HG03108 (cell line): ENCODE results near the gene RTN4RL1.
A peak's percentile ranks its signal among the peaks of the same experiment; 100 is the strongest.

ENCODE experiments used
- ATAC-seq: cut with Tn5 transposase; IDR thresholded peaks from one replicate; pipeline ENCODE4 v1.9.1; 2021; ENCODE audit warnings: moderate library complexity; ENCODE audit not compliant: unreplicated experiment

The RTN4RL1 gene, protein sequence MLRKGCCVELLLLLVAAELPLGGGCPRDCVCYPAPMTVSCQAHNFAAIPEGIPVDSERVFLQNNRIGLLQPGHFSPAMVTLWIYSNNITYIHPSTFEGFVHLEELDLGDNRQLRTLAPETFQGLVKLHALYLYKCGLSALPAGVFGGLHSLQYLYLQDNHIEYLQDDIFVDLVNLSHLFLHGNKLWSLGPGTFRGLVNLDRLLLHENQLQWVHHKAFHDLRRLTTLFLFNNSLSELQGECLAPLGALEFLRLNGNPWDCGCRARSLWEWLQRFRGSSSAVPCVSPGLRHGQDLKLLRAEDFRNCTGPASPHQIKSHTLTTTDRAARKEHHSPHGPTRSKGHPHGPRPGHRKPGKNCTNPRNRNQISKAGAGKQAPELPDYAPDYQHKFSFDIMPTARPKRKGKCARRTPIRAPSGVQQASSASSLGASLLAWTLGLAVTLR

DNA sequence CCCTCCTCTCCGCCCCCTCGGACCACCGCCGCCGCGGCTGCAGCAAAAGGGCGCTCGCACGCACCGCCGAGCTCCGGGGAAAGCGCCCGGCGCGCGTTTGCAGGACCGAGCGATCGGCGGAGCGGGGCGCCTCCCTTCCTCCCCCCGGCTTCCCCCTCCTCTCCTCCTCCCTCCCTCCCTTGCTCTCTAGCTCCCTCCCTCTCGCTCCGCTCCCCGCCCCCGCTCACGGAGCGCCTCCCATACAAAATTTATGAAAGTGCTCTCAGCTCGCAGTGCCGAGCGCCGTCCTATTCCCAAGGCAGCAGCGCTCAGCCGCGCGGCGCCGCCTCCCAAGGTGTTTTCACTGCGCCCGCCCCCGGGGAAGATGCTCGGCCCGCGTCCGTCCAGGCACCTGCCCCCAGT, at the start of gene RTN4RL1:
TSS of gene RTN4RL1 (minus strand) at position 115 of the 402 bp plus-strand sequence. CDS start 469 bp downstream, outside the sequence.
- no peak for ATAC-seq

DNA sequence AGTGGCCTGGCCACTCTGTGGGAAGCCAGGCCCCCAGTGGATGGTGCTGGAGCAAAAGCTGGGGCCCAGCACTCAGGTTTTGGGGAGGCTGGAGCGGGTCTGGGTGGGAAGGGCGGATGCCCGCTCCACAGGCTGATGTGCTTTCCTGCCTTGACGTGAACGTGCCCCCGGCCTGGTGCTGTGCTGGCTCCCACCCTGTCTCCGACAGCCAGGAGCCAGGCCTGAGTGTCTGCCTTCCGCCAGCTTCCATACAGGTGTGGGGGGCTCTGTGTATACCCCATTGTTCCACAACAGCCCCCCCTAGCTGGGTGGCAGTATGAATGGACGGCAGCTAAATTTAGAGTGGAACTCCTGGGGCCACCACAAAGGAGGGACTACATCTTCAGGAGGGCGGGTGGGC, 49.8 kb upstream of the RTN4RL1 start:
- ATAC-seq: no peak

DNA sequence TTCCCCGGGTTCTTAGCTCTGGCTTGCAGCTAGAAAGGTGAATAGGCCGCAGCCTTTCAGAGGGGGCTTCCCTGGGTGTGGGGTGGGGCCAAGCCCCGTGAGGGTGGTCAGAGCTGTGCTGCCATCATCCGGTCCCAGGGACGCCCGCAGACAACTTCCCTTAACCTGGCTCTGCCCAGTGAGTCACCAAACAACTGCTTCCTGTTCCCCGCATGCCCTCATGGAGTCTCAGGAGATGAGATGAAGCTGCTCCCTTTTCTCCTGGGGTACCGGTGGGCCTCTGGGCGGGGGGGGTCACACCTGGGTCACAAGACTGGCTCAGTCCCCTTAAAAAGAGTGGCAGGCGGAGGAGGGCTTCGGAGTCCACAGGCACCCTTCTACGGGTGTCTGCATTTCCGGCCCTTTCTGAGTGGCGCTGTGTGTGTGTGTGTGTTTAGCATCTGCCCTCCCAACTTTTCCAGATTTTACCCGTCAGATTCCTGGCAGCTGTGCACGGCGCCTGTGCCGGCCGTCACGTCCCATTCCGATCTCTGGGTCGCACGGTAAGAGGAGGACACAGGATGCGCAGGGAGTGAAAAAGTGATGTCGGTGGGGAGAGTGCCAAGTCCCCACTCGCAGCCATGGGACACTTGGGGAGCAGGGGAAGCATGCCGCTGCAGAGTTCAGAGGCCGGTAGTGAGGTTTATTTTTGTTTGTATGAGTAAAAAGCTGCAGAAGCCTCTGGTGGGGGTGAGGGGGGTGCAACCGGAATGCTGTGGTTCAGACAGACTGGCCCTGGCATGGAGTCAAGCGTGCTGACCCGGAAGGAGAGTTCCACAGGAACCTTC, 46.5 kb upstream of the RTN4RL1 start:
- ATAC-seq: no peak

DNA sequence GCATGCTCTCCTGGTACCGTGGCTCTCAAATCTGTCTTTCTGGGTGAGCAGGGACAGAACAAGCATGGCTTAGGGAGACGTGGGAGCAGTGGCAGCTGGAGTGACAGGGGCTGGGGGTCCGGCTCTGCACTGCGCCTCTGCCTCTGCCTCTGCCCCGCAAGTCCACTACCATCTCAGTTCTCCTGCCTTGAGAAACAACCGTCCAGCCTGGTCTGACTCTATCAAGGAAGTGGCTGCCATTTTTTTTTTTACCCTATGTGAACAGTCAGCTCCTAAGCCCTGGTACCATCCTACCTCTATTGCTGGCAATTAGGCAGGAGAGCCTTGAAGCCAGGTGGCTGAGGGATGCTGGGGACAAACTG, 45.9 kb upstream of the RTN4RL1 start:
- ATAC-seq: no peak

DNA sequence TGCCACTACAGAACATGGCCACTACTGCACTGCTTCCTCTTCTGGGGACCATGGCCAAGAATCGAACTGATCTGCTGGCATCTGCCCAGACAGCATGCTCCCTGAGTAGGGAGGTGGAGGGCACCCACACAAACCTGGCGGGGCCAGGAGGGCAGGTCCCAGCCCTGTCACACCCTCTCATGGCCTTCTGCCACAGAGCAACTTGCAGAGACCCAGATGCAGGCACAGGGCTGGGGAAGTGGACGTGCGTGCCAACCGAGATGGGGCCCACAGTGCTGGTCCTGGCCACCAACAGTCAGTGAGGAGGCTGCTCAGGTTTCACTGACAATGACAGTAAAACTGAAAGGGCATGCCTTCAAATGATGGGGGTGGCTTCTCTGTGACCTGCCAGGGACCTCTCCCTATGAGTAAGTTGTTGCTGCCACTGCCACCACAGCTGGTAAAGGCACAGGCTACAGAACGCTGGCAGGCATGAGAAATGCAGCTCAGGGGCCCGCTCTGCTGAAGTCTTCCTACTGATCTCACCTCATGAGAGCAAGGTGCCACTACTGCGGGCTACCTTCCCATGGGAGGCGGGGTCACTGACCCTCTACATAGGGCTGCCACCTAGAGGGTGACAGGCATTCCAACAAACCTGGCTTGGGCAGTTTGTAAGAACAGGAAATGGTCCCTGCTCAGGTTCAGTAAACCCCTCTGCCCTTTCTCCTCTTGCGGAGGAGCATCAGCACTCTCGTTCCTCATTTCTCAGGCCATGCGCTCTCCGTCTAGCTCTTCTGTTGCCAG, 45.3 kb upstream of the RTN4RL1 start:
- peak; percentile 85 for ATAC-seq

DNA sequence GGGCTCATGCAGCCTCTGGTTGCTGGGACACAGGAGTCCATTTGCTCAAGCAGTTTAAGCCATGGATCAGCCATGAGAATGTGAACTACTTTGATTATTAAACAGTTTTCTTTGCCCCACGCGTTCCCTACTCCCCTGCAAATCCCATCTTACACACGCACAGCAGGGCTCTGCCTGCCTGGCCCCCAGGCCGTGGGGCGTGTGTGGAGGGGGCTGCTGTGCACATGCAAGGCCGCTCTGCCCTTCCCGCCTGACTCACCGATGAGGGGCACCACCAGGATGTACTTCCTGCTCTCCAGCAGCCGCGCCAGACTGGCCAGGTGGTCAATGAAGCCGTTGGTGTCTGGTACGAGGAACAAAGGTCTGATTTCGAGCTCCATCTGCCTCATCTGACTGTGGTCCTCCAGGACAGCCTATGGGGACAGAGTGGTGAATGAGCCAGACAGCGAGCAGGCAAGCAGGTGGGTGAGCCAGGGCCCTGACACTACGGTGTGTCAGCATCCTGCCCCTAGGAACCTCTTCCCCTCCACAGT, 43.5 kb upstream of the RTN4RL1 start:
- no peak for ATAC-seq

DNA sequence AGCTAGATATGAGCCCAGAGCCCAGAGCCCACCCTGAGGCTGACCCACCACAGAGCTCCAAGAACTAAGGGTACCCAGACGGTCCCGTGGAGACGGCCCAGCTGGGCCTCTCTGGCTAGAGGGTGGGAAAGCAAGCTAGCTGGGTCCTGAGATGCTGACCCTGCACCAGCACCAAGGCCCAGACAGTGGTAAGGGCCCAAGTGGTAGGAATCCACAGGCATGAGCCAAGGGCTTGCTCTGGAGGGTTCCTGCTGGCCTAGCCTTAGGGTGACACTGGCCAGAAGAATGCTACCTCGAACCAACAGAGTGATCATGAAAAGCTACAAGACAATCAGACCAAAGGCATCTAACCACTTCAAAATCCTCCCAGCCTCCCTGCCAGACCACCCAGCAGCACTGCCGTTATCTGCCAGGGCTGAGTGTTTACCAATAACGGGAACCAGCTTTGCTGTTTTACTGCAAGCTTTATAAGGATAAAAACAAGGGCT, 42.9 kb upstream of the RTN4RL1 start:
- no peak for ATAC-seq

DNA sequence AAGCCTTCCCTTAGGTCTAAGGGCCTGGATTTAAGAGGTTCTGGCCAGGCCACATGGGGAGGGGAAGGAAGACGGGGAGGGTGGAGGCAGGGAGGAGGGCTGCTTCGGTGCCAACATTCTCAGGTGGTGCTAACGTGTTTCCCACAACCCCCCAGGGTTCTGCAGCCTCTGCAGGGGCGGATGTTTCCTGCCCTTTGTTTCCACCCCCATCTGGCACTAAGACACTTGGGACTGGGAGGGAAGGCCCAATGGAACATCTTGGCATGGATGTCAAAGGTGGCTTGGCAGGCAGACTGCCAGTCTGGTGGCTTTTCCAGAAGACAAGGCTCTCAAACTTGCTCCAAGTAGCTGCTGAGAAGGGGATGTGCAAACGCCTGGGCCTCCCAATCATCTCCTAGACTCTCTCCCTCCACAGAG, 42.5 kb upstream of the RTN4RL1 start:
- no peak for ATAC-seq

DNA sequence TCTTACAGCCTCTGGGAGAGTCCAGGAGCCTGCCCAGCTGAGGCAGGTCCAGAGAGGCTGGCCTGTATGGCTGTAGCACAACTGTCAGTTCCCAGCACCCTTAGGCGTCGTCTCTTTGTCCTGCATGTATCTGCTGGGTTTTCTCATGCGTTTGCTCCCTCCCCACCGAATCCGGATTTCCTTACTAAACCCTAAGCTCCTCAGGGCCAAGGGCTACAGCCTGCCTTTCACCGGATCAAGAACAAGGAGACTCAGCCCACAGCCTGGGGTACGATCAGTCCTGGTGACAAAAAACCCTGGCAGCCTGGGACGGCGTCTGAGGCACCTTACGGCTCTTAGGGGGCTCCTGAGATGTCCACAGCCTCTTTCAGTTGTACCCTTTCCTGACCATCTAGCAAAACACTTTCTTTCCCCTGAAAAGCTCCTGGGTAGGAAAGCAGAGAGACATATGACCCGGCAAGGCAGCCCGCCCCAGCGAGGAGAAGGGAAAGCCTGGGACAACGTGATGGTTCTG, 42.0 kb upstream of the RTN4RL1 start:
- ATAC-seq: no peak

DNA sequence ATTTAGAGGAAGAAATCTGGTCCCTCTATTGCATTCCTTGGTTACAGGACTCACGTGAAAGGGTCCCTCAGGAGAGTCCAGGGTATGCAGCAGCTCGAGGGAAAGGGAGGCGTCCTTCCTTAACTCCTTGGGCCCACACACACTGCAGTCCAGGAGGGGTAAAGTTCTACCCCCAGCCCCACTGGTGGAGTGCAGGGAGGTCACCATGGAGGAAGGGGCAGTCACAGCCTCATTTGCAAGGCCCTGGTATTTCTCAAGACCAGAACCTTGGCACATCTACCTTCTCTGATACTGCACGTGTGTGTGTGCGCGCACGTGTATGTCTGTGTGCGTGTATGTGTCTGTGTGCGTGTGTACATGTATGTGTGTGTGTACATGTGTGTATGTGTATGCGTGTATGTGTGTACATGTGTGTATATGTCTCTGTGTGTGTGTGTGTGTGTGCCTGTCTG, 40.8 kb upstream of the RTN4RL1 start:
- ATAC-seq: no peak

DNA sequence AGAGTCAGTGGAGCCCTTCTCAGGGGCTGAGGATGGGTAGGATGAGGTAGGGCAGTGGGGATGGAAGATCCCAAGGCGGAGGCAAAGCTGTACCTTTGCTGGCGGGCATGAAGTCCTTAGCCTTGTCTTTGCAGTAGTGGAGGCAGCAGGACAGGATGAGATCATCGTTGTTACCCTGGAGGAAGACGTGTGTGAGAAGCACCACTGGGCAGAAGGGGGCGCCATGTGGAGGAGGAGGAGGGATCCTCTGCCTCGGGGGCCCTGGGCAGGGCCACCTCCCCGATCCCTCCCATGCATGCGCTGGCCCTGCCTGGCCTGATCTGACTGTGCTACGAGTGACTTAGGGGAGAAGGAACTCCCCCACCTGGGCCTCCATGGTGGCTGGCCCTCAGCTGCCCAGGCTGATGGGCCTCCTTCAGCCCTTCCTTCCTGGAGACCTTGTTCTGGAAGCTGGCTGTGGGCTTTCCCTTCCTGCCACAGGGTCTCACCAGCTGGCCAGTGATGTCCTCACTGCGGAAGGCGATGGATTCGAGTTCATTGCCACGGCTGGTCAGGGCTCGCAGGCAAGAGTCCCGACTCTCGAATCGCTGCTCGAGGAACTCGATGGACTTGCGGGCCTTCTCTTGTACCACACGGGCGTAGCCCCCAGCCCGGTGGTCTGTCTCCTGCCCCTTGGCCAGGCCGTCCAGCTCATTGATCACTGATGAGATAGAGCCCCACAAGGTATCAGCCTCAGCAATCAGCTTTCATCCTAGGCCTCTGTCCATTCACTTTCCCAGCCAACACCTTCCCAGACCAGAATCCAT, 40.0 kb upstream of the RTN4RL1 start:
- no peak for ATAC-seq

DNA sequence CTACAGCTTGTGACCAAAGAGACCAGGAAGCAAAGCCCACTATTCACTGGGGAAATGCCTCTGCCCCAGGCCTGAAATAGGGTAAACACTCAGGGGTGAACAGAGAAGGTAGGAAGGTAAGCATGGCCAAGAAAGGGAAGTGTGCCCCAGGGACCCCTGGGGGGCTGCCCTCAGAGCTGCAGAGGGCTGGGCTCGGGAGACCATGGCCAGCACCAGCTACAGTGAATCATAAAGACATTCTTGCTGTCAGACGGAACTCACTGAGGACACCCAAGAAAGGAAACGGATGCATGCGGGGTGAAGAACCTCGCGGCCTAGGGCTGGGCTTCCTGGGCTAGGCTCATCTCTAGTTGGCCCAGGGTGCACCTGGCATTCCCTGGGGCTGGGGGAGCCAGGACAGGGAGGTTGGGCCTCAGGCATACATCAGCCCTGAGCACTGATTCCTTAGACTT, 39.4 kb upstream of the RTN4RL1 start:
- no peak for ATAC-seq

DNA sequence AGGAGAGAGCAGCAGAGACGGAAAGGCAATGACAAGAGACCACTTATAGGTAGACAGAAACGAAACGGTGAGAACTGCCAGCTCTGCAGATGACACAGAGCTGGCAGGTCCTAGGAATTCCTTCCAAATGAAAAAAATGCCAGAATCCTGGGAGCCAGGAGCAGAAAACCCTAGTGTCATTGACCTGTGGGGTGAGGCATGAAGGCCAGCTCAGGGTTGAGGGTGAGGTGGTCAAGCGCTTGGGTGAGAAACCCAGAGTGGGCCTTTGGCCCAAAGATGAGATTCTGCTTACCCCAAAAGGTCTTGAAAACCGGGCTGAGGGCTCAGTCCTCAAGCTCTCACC, 39.0 kb upstream of the RTN4RL1 start:
- no peak for ATAC-seq

DNA sequence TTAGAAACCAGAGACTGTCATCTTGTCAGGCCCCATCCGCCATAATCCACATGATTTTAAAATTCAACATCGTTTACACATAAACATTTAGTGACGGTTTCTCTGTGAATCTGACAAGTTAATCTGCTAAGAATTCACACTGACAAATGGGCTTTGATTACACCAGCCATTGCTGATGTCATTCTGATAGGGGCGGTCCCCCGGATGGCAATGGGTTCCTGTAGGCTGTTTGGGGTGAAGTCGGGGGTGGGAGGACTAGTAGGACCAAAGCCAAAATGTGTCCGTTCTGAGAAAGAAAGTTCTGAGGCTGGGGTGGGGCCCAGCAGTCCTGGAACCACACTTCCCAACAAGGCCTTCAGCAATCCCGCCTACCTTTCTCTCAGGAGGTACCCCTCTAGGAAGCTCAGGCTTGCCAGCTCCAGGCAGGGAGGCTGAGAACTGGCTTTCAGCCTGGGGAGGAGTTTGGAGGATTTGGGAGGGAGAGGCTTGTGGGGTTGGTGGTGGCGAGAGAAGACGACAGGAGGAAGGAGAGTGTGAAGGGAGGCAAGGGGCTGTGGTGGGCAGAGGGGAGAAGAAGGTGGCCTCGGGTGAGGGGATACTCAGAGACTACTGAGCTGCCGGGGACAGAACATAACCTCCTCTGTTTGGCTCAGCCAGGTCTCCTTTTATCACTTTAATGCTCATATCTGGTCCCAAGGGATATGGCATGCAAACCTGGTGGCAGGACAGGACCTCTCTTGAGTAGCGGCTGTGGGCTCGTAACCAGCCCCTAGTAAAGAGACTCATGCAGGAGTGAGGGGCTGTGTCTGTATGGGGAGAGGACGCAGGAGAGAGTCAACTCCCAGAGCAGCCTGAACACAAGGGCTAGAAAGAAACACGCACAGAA, 38.4 kb upstream of the RTN4RL1 start:
- no peak for ATAC-seq

DNA sequence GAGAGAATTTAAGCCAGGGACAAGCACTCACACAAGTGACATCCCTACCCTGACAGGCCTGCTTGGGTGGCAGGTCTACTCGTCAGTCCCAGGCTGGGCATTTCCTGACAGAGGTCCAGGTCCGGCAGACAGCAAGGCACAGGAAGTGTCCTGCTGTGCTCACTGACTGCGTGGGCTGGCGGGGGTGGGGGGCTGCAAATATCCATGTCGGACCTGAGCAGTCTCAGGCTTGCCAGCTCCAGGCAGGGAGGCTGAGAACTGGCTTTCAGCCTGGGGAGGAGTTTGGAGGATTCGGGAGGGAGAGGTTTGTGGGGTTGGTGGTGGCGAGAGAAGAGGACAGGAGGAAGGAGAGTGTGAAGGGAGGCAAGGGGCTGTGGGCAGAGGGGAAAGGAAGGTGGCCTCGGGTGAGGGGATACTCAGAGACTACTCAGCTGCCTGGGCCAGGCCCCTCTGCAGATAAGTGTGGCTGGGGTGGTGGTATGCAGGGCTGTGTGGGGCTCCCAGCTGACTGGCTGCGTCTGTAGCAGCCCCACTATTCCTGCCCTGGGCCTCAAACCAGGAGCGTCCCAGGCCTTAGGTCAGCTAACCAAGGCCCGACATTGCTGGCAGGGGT, 37.5 kb upstream of the RTN4RL1 start:
- no peak for ATAC-seq

DNA sequence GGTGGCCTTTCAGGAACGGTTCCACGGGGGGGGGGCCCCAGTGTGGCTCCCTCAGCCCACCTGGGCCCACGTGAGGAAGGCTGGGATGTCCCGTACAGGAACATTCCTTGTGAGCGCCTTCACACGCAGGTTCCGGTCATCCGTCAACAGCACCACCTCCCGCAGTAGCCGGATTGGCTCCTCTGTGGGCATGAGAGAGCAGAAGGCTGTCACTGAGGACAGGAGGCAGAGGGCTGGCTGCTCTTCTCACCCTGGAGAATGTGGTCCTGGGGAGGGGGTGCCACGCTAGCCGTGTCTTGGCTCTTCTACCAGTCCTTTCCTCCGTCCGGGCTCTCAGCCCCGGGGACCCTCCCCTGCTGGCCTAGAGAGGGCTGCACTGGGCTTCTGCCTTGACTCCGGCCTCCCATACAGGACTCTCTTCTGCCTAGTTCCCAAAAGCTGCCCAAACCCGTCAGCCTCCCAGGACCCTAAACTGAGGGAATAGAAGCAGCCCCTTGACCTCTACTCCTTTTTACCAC, 36.4 kb upstream of the RTN4RL1 start:
- ATAC-seq: no peak

DNA sequence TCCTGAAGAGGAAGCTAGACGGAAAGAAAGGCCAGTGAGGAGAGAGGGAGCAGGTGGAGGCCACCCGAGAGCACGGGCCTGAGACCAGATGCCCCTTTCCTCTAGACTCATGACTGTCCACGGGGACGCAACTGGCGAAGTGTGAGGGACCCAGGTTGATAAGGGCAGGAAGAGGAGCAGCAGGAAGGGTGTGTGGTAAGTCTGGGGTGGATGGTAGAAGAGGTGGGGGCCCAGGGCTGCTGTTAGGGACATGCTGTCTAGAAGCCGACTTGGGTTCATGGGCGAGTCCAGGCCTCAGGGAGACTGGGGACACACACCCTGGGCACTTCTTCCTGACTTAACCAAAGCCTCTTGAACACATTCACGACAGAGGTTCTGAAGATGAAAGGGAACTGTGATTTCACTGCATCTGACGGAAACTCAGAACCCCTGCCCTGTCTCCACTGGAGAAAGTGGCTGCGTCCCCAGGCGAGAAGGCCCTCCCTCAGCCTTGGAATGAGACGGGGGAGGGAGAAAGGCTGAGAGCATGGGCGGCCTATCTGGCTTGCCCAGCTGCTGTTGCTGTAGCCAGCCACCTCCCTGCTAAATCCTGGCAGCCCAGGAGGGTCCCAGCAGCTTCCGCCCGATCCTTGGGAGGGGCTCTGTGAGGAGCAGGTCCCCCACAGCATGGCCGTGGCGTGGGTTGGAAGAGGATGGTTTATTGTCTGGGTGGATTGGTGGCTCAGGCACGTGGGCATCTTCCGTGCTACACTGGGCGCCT, 35.7 kb upstream of the RTN4RL1 start:
- no peak for ATAC-seq

DNA sequence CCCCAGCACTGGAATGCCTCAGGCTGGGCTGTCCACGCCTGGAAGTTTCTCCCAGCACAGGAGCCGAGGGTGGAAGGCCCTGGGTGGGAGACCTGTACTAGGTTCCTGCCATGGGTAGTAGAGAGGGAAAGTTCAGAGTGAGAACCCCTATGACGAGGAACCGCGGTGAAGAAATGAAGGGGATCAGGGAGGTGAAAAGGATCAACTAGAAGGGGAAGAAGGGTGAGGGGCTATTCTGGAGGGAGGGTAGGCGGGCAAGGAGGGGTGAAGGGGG, 35.2 kb upstream of the RTN4RL1 start:
- ATAC-seq: no peak
